Activated naive CD4-positive, alpha-beta T cell treated with anti-CD3 and anti-CD28 coated beads, Interleukin-2, amount 50 U/mL, for 24 hours (primary cell): ENCODE data around the gene HSD11B1.

Source experiments
- H3K27ac Mint-ChIP-seq: one replicate; pipeline ENCODE4 v1.8.0; 2021; ENCODE audit warnings: mild to moderate bottlenecking, mixed read lengths
- H3K27me3 Mint-ChIP-seq: one replicate; pipeline ENCODE4 v1.8.0; 2021; ENCODE audit warnings: mixed read lengths
- H3K36me3 Mint-ChIP-seq: one replicate; pipeline ENCODE4 v1.8.0; 2021; ENCODE audit warnings: mixed read lengths
- H3K4me1 Mint-ChIP-seq: one replicate; pipeline ENCODE4 v1.8.0; 2021; ENCODE audit warnings: mixed read lengths
- H3K4me3 Mint-ChIP-seq: one replicate; pipeline ENCODE4 v1.8.0; 2021; ENCODE audit warnings: mild to moderate bottlenecking, mixed read lengths
- H3K9me3 Mint-ChIP-seq: one replicate; pipeline ENCODE4 v1.8.0; 2021; ENCODE audit warnings: mixed read lengths

Gene HSD11B1

GRCh38 chr1:209769971-209770370 lies 65.3 kb downstream of the HSD11B1 start:
- H3K27ac Mint-ChIP-seq, result no peak overlapping the region
- no peaks in the 10 kb centered on the region for H3K27me3 Mint-ChIP-seq
- peaks cover 26% of the 10 kb centered on the region for H3K36me3 Mint-ChIP-seq
- H3K4me1 Mint-ChIP-seq, result peaks cover 42% of the 10 kb centered on the region
- no peaks in the 10 kb centered on the region for H3K9me3 Mint-ChIP-seq
- H3K4me3 Mint-ChIP-seq, result no peak overlapping the region

DNA sequence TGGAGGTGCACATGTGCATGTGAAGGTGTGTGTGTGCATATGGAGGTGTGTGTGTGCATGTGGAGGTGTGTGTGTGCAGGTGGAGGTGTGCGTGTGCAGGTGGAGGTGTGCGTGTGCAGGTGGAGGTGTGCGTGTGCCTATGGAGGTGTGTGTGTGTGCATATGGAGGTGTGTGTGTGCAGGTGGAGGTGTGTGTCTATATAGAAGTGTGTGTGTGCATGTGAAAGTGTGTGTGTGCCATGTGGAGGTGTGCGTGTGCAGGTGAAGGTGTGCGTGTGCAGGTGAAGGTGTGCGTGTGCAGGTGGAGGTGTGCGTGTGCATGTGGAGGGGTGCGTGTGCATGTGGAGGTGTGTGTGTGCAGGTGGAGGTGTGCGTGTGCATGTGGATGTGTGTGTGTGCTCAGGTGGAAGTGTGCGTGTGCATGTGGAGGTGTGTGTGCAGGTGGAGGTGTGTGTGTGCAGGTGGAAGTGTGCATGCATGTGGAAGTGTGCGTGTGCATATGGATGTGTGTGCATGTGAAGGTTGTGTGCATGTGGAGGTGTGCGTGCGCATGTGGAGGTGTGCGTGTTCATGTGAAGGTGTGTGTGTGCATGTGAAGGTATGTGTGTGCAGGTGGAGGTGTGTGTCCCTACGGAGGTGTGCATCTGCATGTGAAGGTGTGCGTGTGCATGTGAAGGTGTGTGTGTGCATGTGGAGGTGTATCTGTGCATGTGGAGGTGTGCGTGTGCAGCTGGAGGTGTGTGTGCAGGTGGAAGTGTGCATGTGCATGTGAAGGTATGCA lies 66.2 kb downstream of the HSD11B1 start:
- Mint-ChIP-seq H3K4me1 (peaks cover 35% of the 10 kb centered on the region), H3K36me3 (peaks cover 31% of the 10 kb centered on the region)

GRCh38 chr1:209772126-209772525 lies 67.5 kb downstream of the HSD11B1 start:
- H3K36me3 Mint-ChIP-seq, result peaks cover 31% of the 10 kb centered on the region
- H3K4me1 Mint-ChIP-seq, result peaks cover 30% of the 10 kb centered on the region
- H3K27me3 Mint-ChIP-seq, result no peaks in the 10 kb centered on the region
- no peak overlapping the region for H3K27ac Mint-ChIP-seq
- no peak overlapping the region for H3K4me3 Mint-ChIP-seq
- no peaks in the 10 kb centered on the region for H3K9me3 Mint-ChIP-seq

More for the DNA sequence above, 66.2 kb downstream of the HSD11B1 start:
- H3K27me3 Mint-ChIP-seq, result no peaks in the 10 kb centered on the region
- H3K27ac Mint-ChIP-seq, result no peak overlapping the region
- H3K4me3 Mint-ChIP-seq, result no peak overlapping the region
- no peaks in the 10 kb centered on the region for H3K9me3 Mint-ChIP-seq

GRCh38 chr1:209774592-209774991 lies 69.9 kb downstream of the HSD11B1 start:
- Mint-ChIP-seq H3K36me3 (peaks cover 41% of the 10 kb centered on the region), H3K27me3 (no peaks in the 10 kb centered on the region), H3K4me3 (no peak overlapping the region), H3K9me3 (no peaks in the 10 kb centered on the region), H3K4me1 (peaks cover 30% of the 10 kb centered on the region), H3K27ac (peak overlapping the region; percentile 93)

GRCh38 chr1:209775678-209776077 lies 71.0 kb downstream of the HSD11B1 start:
- H3K27me3 Mint-ChIP-seq, result no peaks in the 10 kb centered on the region
- peak overlapping the region; percentile 66 for H3K27ac Mint-ChIP-seq
- peaks cover 44% of the 10 kb centered on the region for H3K36me3 Mint-ChIP-seq
- H3K4me3 Mint-ChIP-seq, result no peak overlapping the region
- H3K9me3 Mint-ChIP-seq, result no peaks in the 10 kb centered on the region
- H3K4me1 Mint-ChIP-seq, result peaks cover 34% of the 10 kb centered on the region

DNA sequence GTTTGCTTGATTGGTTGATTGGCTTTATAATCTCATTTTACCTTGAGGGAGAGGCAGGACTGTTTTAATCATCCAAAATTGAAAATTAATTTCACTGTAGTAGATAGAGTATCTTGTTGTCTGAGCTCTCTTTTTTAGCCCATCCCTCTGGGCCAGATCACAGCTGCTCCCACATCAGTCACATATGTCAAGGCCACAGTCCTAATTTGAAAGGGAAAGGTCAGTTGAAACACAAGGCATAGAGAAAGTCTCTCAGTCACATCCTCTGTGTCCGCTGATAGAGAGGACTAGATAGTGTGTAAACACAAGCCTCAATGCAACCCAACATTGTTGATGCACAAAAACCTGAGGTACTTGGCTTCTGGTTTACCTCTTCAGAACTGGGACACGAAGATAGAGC lies 72.9 kb downstream of the HSD11B1 start:
- no peaks in the 10 kb centered on the region for H3K27me3 Mint-ChIP-seq
- peak overlapping the region; percentile 61 for H3K27ac Mint-ChIP-seq
- H3K4me1 Mint-ChIP-seq, result peaks cover 34% of the 10 kb centered on the region
- H3K36me3 Mint-ChIP-seq, result peaks cover 46% of the 10 kb centered on the region
- H3K4me3 Mint-ChIP-seq, result no peak overlapping the region
- H3K9me3 Mint-ChIP-seq, result no peaks in the 10 kb centered on the region

DNA sequence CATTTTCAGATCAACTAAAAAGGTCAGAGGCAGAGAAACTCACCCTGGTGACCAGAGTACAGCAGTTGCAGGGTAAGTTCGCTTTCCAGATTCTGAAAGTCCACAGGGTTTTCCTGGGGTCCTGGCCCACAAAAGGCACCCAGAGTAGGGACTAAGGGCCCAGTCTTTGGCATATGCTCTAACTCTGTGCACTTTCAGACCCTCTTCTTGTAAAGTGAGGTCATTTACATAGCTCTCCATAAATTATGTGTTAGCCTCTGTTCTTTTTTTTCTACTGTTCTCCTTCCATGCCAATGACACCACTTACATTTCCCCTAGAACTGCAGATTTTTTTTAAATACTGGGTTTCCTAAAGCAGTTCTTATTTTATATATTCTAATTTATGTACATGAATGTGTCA lies 73.5 kb downstream of the HSD11B1 start:
- H3K9me3 Mint-ChIP-seq, result no peaks in the 10 kb centered on the region
- H3K4me3 Mint-ChIP-seq, result no peak overlapping the region
- no peaks in the 10 kb centered on the region for H3K27me3 Mint-ChIP-seq
- H3K27ac Mint-ChIP-seq, result peak overlapping the region; percentile 61
- H3K4me1 Mint-ChIP-seq, result peaks cover 34% of the 10 kb centered on the region
- peaks cover 45% of the 10 kb centered on the region for H3K36me3 Mint-ChIP-seq

- Mint-ChIP-seq H3K27me3 (no peaks in the 10 kb centered on the region), H3K9me3 (no peaks in the 10 kb centered on the region), H3K4me1 (peaks cover 56% of the 10 kb centered on the region), H3K36me3 (peaks cover 33% of the 10 kb centered on the region), H3K27ac (peak overlapping the region; percentile 85), H3K4me3 (no peak overlapping the region)
Measured at GRCh38 chr1:209780268-209780667, 75.6 kb downstream of the HSD11B1 start.

DNA sequence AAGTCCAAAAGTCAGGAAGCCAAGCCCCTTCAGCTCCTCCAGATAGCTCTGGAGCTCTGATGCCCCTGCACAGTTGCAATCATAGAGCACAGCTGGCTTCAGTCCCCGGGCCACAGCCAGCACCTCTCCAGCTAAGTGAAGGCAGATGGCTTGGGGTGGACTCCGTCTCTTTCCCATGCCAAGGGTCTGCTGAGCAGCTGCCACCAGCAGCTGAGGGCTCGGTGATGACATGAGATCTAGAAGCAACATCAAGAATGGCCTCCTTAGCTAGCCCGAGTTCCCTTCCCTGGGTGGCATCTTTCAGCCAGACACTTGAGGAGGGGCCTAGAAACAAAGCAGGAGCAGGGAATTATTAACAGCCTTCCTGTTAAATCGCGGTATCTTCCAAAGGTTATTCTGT lies 78.7 kb downstream of the HSD11B1 start:
- H3K27ac Mint-ChIP-seq, result peak overlapping the region; percentile 100
- H3K36me3 Mint-ChIP-seq, result peaks cover 17% of the 10 kb centered on the region
- peaks cover 39% of the 10 kb centered on the region for H3K4me1 Mint-ChIP-seq
- H3K4me3 Mint-ChIP-seq, result peak overlapping the region; percentile 99
- peaks cover 2% of the 10 kb centered on the region for H3K27me3 Mint-ChIP-seq
- no peaks in the 10 kb centered on the region for H3K9me3 Mint-ChIP-seq
